ENCODE results near the gene SIK2. TPM values are rescaled to one million over a fixed set of nuclear protein-coding genes. Genes with fewer than 3 reads are reported as not detected.
"Not testable (repeated sequence)": the region's sequence is repeated elsewhere in the genome, so short reads cannot be mapped to it uniquely, and the experiment has no call there.

The SIK2 gene
- total RNA-seq, 1 donor from 2014 or later, result 8.1 TPM

DNA sequence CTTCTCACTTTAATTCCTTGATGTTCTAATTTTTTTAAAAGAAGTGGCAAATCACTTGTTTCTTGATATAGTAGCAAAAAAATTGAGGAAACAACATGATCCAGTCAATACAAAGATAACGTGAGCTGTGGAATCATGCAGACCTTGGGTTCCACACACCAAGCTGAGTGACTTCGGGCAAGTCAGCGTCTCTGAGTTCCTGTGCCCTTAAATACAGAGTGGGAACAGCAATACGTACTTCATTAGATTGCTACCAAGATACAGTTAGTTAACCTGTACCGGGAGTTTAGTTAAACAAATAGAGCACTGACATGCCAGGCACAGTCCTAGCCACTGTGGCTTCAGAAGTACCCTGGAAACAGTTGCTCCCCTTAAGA lies 105.4 kb downstream of the SIK2 start:
- H3K4me3 ChIP-seq (ENCODE audit: low read depth, low read length), result no peak overlapping the region
- no peak for DNase-seq (ENCODE audit: low read depth)
- TF ChIP-seq, protein P1, sequence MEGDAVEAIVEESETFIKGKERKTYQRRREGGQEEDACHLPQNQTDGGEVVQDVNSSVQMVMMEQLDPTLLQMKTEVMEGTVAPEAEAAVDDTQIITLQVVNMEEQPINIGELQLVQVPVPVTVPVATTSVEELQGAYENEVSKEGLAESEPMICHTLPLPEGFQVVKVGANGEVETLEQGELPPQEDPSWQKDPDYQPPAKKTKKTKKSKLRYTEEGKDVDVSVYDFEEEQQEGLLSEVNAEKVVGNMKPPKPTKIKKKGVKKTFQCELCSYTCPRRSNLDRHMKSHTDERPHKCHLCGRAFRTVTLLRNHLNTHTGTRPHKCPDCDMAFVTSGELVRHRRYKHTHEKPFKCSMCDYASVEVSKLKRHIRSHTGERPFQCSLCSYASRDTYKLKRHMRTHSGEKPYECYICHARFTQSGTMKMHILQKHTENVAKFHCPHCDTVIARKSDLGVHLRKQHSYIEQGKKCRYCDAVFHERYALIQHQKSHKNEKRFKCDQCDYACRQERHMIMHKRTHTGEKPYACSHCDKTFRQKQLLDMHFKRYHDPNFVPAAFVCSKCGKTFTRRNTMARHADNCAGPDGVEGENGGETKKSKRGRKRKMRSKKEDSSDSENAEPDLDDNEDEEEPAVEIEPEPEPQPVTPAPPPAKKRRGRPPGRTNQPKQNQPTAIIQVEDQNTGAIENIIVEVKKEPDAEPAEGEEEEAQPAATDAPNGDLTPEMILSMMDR (conservative IDR thresholded peaks at IDR 0.05; ENCODE audit: low read depth, low read length), result no peak

DNA sequence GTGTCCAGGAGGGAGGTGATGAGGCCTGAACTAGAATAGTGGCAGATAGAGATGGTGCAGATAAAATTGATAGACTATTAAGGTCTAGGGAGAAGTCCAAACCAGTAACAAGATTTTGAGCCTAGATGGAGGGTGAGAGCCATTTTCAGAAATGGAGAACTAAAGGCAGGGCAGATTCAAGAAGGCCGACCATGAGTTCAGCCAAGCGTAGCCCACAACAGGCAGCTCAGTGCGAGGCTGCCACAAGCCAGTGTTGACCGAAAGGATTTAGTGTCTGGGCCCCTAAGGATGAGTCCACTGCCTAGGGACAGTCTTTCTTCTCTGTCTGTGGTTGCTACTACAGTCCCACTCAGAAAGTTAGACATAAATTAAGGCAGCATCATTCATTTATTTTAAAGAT lies 112.3 kb downstream of the SIK2 start:
- DNase-seq (ENCODE audit: low read depth), result no peak
- TF ChIP-seq, protein P1 (conservative IDR thresholded peaks at IDR 0.05; ENCODE audit: low read depth, low read length), result no peak
- H3K4me3 ChIP-seq (ENCODE audit: low read depth, low read length), result no peak overlapping the region

DNA sequence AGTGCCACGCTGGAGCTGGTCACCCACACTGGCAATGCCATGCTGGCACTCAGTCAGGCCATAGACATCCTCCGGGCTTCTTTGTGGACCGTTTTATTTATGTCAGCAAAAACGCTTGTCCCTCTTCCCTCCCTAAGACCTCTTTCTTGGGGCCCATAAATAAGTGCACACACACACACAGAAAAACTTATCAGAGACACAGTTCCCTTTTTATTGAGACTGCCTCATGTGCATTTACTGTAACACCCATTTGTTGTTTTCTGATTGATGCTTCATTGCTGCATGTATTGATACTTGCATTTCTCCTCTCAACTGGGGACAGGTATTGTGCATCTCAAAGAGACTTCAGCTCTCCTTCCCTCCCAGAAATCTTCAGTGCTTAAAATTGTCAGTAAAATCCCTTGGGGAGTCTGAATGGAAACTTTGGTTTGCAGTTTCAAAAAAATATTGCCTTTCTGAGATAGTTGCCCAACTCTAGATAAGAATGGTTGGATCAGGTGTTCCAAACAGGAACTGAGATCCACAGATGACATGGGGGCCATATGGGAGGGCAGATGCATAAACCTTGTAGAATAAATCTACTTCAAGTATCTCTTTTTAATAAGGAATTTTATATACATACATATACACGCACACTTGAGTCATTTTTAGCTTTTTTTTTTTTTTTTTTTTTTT lies 113.0 kb downstream of the SIK2 start:
- no peak for DNase-seq (ENCODE audit: low read depth)
- TF ChIP-seq, protein P1 (conservative IDR thresholded peaks at IDR 0.05; ENCODE audit: low read depth, low read length), result no peak
- no peak overlapping the region for H3K4me3 ChIP-seq (ENCODE audit: low read depth, low read length)

DNA sequence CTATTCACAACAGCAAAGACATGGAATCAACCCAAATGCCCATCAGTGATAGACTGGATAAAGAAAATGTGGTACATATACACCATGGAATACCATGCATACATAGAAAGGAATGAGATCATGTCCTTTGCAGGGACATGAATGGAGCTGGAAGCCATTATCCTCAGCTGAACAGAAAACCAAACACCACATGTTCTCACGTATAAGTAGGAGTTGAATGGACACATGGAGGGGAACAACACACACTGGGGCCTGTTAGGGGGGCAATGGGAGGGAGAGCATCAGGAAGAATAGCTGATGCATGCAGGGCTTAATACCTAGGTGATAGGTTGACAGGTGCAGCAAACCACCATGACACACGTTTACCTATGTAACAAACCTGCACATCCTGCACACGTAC lies 115.4 kb downstream of the SIK2 start:
- DNase-seq (ENCODE audit: low read depth); H3K4me3 ChIP-seq (ENCODE audit: low read depth, low read length): not testable (repeated sequence)

DNA sequence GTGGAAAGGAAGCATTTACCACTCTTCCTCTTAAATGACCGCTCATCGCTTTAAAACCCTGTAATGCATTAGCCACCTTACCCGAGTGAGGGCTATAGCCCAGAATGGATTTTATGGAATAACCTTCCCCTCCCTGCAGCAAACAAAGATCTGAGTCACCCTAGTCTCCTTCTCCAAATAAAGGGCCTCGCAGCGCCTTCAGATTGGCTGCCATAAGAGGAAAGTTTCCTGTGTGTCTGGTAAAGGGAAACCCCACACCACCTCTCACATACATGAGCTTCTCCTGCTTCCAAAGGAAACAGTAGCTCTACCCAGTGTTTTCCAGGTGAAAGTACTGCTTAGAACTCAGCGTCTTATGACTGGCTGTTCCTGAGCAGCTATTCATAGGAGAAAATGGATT lies 116.2 kb downstream of the SIK2 start:
- peak; percentile 59 for DNase-seq (ENCODE audit: low read depth)
- TF ChIP-seq, protein P1 (conservative IDR thresholded peaks at IDR 0.05; ENCODE audit: low read depth, low read length), result no peak
- no peak overlapping the region for H3K4me3 ChIP-seq (ENCODE audit: low read depth, low read length)

DNA sequence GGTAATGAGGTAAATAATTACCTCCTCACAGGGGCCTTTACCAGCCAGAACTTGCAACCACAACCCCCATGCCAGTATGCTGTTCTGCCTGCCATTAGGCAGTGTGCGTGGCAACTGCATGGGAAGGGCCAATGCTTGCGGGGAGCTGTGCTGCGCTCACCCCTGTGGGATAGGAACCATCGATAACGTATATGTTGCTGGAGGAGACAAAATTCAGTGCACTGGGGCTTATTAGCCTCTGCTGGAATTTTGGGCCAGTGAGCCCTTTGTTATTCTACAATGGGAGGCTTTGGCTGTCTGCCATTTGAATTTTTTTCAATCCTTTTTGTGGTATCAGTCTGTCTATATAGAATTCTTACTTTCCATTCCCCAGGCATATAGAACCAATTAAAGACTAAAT lies 116.6 kb downstream of the SIK2 start:
- no peak overlapping the region for H3K4me3 ChIP-seq (ENCODE audit: low read depth, low read length)
- TF ChIP-seq, protein P1 (conservative IDR thresholded peaks at IDR 0.05; ENCODE audit: low read depth, low read length), result no peak
- no peak for DNase-seq (ENCODE audit: low read depth)

DNA sequence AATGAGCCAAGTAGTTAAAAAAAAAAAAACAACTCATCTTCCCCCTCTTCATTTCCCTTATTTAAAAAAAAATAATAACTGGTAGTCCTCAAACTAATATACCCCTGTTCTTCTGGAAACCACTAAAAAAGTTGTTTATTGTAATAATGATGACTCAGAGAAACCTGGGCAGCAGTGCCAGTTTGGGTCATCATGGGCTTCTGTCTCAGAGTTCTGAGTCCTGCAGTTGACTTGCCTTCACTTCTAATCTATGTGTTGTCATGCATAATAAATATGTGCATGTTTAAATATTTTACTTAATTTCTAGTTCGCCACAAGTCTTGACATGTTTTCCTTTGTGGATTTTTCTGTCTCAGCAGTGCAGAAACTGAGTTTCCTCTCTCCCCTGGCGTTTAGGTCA lies 117.1 kb downstream of the SIK2 start:
- no peak for DNase-seq (ENCODE audit: low read depth)
- TF ChIP-seq, protein P1 (conservative IDR thresholded peaks at IDR 0.05; ENCODE audit: low read depth, low read length), result no peak
- H3K4me3 ChIP-seq (ENCODE audit: low read depth, low read length), result no peak overlapping the region
